CD4-positive, alpha-beta T cell treated with Interleukin-17A for 1 hour (primary cell): Measurements from ENCODE around the gene GABRD.
"Not testable (repeated sequence)": the region's sequence is repeated elsewhere in the genome, so short reads cannot be mapped to it uniquely, and the experiment has no call there.

Experiments used
- DNase-seq: peaks from one replicate; pipeline ENCODE4 v3.0.0-alpha.2; 2020

The GABRD gene

GRCh38 chr1:2019172-2019543 lies at the start of gene GABRD:
Gene GABRD, plus strand, starts transcription at chr1:2019345. Its CDS starts 79 bp downstream, at chr1:2019424.
- no peak for DNase-seq

DNA sequence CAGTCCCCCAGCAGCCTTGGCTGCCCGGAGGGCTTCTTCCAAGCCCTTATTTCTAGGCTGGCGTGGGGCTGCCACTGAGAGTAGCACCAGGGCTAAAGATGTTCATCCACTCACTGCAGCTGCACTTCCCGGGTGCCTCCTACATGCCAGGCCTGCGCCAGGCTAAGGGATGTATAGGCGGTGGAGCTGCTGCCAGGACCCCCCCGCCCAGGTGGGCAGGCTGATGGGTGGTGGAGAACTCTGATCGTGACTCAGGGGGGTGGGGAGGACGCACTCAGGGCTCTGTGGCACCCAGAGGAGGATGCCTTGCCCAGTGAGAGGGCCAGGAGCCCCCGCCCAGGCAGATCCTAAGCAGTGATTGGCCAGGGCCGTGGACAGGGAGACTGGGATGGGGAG lies 49.6 kb upstream of the GABRD start:
- DNase-seq, result no peak

DNA sequence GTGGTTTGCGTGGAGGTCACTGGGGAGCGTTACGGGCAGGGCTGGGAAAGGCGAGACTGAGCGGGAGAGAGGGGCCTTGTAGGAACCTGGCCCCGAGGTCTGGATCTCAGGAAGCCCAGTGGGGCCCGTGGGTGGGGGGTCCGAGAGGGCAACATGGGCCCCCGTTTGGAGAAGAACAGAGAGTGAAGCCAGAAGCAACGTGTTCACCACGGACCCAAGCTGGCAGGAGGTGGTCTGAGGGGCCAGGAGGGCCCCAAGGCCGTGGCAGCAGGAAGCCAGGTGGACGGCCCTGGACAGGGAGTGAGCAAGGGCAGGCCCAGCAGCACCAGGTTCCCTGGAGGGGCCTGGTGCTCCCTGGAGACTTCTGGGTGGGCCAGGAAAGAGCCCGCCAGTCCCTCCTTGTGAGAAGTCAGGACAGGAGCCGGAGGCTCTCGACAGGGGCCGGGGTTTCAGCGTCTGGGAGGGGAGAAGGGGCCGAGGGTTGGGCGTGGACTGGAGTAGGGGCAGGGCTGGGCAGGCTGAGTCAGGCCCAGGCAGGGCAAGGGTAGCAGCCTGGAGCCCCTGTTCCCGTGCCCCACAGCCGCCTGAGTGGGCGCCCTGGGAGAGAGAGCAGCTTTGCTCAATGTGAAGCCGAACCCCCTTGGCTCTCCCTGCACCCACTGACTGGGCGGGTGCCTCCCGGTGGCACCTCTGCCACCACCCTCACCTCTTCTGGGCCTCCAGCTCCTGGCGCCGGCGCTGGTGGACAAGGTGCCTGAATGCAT lies 49.0 kb upstream of the GABRD start:
- DNase-seq, result no peak

GRCh38 chr1:1971017-1971416 lies 48.1 kb upstream of the GABRD start:
- DNase-seq, result no peak

- no peak for DNase-seq
Observed at GRCh38 chr1:1971688-1972087, 47.5 kb upstream of the GABRD start.

DNA sequence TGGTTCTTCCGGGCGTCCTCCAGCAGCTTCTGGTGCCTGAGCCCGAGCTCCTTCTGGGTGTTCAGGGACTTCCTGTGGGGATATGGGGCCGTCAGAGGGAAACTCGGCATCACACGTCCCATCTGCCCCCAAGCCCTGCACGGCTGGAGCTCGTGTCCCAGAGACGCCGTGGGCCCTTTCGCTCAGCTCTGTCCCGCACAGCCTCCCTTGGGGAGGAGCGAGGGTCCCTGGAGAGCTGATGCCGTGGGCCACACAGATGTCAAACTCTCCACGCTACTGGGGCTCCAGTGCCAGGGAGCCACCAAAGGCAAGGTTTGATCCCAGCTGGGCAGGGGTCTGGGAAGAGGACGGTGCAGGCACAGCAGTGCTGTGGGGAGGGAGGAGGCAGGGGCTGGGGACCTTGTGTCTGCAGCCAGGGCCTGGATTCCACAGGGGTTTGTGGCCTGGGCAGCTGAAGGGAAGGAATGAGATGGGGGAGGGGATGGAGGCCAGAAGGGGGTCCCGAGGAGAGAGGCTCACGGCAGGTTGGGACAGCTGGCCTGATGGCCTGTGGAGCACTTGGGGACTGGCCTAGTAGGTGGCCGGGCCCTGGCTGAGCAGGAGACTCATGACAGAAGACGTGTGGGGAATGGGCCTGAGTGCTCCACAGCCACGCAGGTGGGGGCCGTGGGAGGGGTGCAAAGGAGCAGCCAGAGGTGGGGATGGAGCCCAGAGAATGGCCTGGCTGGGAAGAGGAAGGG lies 46.0 kb upstream of the GABRD start:
- no peak for DNase-seq

DNA sequence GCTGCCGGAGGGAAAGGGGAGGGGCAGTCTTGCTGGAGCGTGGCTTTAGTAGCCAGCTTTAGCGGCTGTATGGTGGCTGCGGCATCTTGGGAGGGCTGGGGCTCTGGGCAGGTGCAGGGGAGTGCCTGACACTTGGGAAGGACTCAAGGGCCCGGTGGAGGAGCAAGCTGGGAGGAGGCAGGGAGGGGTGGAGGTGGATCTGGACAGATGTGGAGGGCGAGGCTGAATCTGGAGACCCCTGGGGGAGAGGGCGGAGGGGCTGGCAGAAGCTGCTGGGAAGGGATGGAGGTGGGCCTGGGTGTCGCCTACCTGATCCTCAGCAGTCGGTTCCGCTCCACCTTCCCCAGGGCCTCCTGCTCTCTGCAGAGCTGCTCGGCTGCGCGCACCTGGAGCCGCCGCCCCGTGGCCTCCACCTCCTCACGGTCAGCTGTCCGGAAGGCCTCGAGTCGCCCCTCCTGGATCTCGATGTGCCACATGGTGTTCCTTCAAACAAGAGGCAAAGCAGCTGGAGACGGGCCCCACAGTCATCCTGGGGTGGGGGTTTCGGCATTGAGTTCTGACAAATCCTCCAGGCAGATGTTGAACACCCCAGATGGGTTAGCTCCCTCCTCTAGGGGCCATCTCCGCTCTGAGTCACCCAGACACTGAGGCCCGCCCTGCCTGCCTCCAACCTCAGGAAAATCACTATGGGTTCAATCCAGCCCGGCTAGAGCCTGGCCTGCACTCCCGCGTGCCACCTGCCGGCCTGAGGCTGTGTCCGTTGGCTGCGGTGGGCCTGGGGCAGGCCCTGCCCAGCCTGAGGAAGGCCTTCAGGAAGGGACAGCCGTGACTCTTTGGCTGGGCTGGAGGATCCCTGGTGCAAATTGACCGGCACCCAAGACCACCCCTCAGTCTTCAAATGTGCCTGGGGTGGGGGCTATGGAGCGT lies 45.2 kb upstream of the GABRD start:
- no peak for DNase-seq

DNA sequence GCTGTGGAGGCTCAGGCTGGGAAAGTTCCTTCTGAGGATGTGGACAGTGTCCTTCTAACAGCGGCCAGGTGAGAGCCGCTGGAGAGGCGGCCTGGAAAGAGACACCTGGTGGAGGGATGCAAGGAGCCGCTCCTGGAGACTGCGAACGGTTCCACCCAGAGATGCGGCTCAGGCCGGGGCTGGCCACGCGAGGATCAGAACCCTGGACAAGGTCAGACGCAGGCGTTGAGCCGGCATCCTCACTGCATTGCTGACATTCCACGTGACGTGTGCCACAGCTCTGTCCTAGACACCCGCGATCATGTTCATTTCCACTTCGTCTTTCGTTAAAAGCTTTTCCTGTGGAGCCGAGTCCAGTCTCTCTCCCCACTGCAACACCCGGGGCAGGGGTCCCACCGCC lies 44.3 kb upstream of the GABRD start:
- no peak for DNase-seq

DNA sequence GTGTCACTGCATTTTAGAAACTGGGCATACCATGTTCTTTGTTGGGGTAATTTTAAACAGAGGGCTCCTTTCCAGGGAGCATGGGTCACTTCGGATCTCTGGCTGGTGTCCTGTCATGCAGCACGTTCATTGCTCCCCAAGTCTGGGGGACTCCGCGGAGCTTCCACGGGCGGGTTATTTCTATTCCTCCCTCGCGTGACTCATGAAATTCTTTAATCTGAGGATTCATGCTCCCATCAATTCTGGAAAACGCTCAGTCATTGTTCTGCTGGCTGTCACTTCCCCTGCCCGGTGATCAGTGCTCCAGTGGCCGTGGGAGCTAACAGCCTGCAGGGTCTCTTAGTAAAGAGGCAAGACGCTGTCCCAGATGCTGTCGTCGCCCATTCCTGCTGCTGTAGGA lies 43.6 kb upstream of the GABRD start:
- DNase-seq, result no peak

GRCh38 chr1:1976031-1976430 lies 43.1 kb upstream of the GABRD start:
- no peak for DNase-seq

- DNase-seq, result no peak
Observed at GRCh38 chr1:1978108-1978507, 41.0 kb upstream of the GABRD start.

DNA sequence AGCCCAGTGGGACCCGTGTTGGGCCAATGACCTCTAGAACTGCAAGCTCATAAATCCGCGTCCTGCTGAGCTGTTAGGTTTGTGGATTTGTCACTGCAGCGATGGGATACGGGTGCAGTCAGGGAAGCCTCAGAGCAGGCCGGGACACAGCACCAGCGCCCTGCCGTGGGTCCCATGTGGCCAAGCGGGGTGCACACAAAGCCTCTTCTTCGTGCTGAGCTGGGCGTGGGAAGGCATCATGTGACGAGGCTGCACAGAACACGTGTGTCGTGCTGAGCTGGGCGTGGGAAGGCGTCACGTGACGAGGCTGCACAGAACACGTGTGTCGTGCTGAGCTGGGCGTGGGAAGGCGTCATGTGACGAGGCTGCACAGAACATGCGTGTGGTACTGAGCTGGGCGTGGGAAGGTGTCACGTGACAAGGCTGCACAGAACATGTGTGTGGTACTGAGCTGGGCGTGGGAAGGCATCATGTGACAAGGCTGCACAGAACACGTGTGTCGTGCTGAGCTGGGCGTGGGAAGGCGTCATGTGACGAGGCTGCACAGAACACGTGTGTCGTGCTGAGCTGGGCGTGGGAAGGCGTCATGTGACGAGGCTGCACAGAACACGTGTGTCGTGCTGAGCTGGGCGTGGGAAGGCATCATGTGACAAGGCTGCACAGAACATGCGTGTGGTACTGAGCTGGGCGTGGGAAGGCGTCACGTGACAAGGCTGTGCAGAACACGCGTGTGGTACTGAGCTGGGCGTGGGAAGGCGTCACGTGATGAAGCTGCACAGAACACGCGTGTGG lies 40.3 kb upstream of the GABRD start:
- DNase-seq, result not testable (repeated sequence)

- DNase-seq, result no peak
Observed at GRCh38 chr1:1979482-1980165, 39.5 kb upstream of the GABRD start.

DNA sequence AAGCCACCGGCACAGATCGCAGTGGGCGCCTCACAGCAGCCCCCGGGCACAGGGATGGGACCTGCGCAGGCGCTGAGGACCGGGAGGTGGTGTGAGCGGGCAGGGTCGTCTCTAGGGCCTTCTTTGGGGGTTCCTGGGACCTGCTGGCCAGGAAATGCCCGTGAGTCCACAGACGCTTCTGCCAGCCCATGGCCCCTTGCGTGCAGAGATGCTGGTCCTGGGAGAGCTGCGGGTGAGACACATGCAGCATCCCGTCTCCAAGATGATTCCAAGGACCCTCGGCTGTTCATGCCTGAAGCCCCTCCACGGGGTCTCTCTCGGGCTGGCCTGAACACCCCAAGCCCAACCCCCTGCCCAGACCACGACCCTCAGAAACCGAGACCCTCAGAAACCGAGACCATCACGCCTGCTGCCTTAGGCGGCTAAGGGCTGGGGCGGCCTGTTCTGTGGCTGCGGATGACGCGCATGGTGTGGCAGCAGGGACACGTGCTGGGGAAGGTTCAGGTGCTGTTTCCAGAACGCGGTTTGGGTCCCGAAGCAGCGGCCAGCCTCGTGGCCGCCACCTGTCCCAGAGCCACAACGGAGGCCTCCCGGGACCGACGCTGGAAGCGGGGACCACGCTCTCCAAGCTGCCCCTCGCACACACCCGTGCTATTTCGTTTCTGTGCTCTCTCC lies 38.5 kb upstream of the GABRD start:
- DNase-seq, result no peak

DNA sequence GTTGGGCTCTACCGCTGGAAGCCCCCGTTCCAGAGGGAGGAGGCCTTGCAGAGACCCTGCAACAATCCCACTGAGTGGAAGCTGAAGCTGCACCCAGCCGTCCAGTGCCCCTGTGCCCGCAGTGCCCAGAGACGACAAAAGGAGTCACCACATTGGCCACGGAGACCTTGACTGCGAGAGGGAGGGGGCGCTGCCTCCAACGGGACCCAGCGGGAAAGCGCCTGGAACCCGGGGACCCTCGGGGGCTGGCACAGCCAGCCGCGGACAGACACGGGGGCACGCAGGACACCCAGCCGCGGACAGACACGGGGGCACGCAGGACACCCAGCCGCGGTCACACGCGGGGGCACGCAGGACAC lies 38.0 kb upstream of the GABRD start:
- no peak for DNase-seq

DNA sequence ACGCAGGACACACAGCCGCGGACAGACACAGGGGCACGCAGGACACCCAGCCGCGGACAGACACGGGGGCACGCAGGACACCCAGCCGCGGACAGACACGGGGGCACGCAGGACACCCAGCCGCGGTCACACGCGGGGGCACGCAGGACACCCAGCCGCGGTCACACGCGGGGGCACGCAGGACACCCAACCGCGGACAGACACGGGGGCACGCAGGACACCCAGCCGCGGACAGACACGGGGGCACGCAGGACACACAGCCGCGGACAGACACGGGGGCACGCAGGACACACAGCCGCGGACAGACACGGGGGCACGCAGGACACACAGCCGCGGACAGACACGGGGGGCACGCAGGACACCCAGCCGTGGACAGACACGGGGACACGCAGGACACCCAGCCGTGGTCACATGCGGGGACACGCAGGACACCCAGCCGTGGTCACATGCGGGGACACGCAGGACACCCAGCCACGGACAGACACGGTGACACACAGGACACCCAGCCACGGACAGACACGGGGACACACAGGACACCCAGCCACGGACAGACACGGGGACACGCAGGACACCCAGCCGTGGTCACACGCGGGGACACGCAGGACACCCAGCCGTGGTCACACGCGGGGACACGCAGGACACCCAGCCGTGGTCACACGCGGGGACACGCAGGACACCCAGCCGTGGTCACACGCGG lies 37.4 kb upstream of the GABRD start:
- not testable (repeated sequence) for DNase-seq

DNA sequence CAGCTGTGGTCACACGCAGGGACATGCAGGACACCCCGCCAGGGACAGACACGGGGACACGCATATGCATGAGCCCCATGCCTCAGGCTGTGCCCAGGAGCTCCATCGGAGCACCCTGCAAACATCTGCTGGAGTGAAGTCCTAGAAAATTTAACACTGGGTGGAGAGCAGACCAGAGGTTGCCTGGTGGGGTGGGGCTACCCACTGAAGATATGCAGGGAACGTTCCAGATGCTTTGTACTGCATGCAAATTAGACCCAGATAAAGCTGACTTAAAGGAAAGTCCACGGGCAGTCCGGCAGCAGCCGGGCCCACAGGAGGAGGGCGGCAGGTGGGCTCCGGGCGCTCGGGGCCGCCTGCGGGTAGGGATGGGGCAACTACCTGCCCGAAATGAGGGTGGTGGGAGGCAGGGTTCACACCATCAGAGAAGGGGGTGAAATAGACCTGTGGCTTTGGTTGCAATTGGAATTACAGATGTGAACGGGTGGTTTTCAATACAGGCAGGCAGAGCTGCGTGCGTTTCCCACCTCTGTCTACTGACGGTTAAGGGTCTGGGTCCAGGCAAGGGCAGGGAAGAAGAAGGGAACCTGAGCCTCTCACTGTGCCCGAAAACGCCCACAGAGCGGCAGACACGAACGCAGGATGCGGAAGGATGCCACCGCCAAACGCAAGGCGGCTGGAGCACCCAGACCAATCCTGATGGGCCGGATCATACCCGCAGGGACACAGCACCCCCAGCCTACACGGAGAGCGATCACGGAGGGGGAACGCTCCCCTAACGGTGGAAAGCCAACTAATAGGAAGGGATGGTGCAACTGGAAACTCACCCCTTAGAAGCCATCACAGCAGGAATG lies 36.5 kb upstream of the GABRD start:
- no peak for DNase-seq

GRCh38 chr1:1984560-1985070 lies 34.5 kb upstream of the GABRD start:
- no peak for DNase-seq

DNA sequence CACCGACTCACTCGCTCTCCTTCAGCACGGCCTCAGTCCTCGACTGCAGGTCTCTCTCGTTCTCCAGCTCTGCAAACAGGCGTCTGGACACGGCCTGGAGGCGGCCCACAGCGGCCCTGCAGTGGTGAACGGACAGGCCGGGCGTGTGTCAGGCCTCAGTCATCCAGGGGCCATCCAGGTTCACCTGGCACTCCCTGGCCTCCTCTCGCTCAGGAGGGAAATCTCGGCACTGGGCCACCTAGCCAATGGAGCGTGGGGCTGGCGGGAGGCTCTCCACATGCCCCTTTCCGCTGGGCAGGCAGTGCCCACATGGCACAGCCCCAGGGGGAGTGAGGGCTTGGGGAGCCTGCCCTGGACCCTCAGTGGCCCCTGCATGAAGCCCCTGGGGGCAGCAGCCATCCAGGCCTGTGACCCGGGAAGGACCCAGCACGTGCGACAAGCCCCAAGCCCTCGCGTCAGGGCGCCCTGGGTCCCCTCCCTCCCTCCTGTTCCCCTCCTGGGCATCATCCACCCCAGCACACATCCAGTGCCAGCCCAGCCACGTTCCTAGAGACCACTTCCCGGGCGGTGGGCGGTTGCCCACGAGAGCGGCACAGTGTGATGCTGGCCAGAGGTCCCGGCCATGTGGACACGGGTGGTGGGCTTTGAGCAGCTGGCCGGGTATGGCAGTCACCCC lies 33.6 kb upstream of the GABRD start:
- no peak for DNase-seq
